Right cardiac atrium (tissue), 5 donors: ENCODE measurements around the gene MAP1LC3B. TPM values are rescaled to one million over a fixed set of nuclear protein-coding genes. Genes with fewer than 3 reads are reported as not detected.
"Not testable (repeated sequence)": the region's sequence is repeated elsewhere in the genome, so short reads cannot be mapped to it uniquely, and the experiment has no call there.

Source experiments
- ATAC-seq, 2 donors: fragments of 200-7000 bp; cut with Tn5 transposase; one replicate each; pipeline versions ENCODE4 v1.8.0 to v1.9.1; 2020; ENCODE audit warnings: moderate library complexity in 2 of 2, mild to moderate bottlenecking in 1 of 2
- DNase-seq, 3 donors: peaks; one replicate each; pipeline ENCODE4 v3.0.0-alpha.2; 2020
- H3K27ac ChIP-seq: one replicate; pipeline ENCODE4 v1.5.1; 2013; ENCODE audit warnings: mild to moderate bottlenecking, low read length, control low read depth, moderate library complexity
- H3K27me3 ChIP-seq: one replicate; pipeline ENCODE4 v1.6.1; 2013; ENCODE audit not compliant: control insufficient read depth, insufficient read depth
- H3K4me1 ChIP-seq: one replicate; pipeline ENCODE4 v1.6.1; 2013; ENCODE audit warnings: low read length; ENCODE audit not compliant: control insufficient read depth, insufficient read depth
- H3K4me3 ChIP-seq: one replicate; pipeline ENCODE4 v1.5.1; 2013; ENCODE audit warnings: low read length, control low read depth
- H3K9me3 ChIP-seq: one replicate; pipeline ENCODE4 v1.6.1; 2013; ENCODE audit warnings: low read length; ENCODE audit not compliant: control insufficient read depth
- WGBS: extraction: QIAGEN DNeasy Blood & Tissue Kit; methylation state at CpG from one replicate; pipeline ENCODE4 v1.1.7; 2013; 5-methylcytosine and 5-hydroxymethylcytosine counted together
- intact Hi-C, 4 donors: fragments of 100-400 bp; cut with DNase I; formaldehyde crosslinking; loops; one replicate each; pipeline versions ENCODE4 v1.11.0 to v1.14.0; 2022 to 2023
- polyA plus RNA-seq: library from polyadenylated mRNA; stranded (reverse); fragments of 200-250 nt; gene quantifications from one replicate; pipeline ENCODE4 v1.2.3, GENCODE V29; 2013
- total RNA-seq, 4 donors: library from RNA; stranded (reverse); fragmentation: NEBNext Ultra II Directional; extraction: Animal tissue kit (Norgen Biotek cat#: 25700); gene quantifications; one replicate each; pipeline ENCODE4 v1.2.1, GENCODE V29; 2021
- donor health status: healthy with polysubstance abuse.
- donor health status: DM: no; HTN: yes; CAD: no.
- donor health status: DM: no; HTN: no; CAD: no.
- donor health status: DM: no; HTN: yes; CAD: no; lungs with severe emphysema.
- donor health status: DM: yes; HTN: yes; CAD: no.

Gene MAP1LC3B
- total and polyA plus RNA-seq, 5 donors = 87.7 to 115 (median 108) TPM

DNA sequence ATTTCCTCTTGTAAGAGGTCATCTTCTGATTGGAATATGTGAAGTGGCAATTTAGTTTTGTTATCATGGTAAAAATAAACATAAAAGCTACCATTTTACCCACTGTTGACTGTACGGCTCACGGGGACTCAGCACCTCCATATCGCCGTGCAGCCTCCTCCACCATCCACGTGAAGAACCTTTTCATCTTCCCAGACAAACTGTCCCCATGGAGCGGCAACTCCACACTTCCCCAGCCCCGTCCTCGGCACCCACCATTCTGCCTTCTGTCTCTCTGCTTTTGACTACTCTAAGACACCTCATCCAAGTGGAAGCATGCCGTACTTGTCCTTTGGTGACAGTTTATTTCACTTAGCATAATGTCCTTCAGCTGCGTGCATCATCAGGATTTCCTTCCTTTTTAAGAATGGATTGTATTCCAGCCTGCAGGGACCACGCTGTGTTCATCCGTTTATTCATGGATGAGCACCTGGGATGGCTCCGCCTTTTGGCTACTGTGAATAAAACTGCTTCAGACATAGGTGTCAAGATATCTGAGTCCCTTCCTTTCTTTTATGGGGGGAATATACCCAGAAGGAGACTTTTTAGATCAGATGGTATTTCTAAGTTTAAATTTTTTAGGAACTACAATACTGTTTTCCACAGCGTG lies 22.9 kb upstream of the MAP1LC3B start:
- H3K27me3 ChIP-seq = no peaks in the 10 kb centered on the region
- DNase-seq = no peak
- no peaks in the 10 kb centered on the region for H3K9me3 ChIP-seq
- no peak for ATAC-seq
- intact Hi-C loops = loop anchor here in 1 of 4 donors (10.0 kb wide), 1 partner anchor 814 kb away; the partner anchor contains the start of gene MTHFSD
- no peak overlapping the region for H3K4me3 ChIP-seq
- H3K27ac ChIP-seq = no peak overlapping the region
- WGBS = 74% methylated on average over 14 of the region's 14 CpGs
- H3K4me1 ChIP-seq = peaks cover 7% of the 10 kb centered on the region

GRCh38 chr16:87369796-87370719 lies 22.1 kb upstream of the MAP1LC3B start:
- Histone ChIP-seq H3K4me3 (no peak overlapping the region), H3K4me1 (peaks cover 7% of the 10 kb centered on the region), H3K27ac (peak overlapping the region; percentile 55), H3K9me3 (no peaks in the 10 kb centered on the region), H3K27me3 (no peaks in the 10 kb centered on the region)
- peak; percentile 46 to 71 for ATAC-seq
- peak in 1 of 3 donors; percentile 62 for DNase-seq
- WGBS = 68% methylated on average over 16 of the region's 16 CpGs
- intact Hi-C loops = loop anchor here in 2 of 4 donors (10.0 kb wide), 2 partner anchors 45 to 815 kb away; partner anchors contain the start of gene MTHFSD (in 1 of the 2)

DNA sequence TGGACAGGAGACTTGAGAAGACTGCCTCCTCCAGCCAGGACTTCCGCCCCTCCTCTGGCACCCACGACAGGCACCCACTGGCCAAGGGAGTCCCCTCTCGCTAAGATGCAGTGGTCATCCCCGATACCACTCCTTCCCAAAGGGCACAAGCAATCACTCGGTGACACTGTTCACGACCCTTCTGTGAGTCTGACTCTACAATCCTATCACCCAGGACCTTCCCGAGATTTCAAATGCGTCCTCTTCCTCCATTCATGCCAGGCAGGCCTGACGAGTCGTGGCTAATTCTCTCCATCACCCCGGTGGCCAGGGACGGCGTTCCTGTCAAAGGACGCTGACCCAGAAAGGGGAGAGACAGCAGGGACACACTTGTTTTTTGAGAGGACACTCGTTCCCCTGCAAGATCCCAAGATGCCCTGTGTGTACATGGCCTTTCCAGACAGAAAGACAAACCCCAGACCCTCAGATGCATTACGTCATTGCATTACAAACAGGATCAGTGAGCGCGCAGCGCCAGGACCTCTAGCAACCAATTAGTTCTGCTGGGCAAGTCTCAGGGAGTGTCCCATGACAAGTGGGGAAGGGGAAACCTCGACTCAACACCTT lies 20.8 kb upstream of the MAP1LC3B start:
- Histone ChIP-seq H3K27me3 (no peaks in the 10 kb centered on the region), H3K4me1 (peaks cover 8% of the 10 kb centered on the region), H3K27ac (no peak overlapping the region), H3K4me3 (no peak overlapping the region), H3K9me3 (no peaks in the 10 kb centered on the region)
- WGBS = 68% methylated on average over 20 of the region's 20 CpGs
- no peak for ATAC-seq
- DNase-seq = no peak
- intact Hi-C loops = loop anchor here in 1 of 4 donors (10.0 kb wide), 1 partner anchor 47 kb away; no protein-coding TSS in a partner anchor

- WGBS = 92% methylated on average over 4 of the region's 4 CpGs
These were observed 19.8 kb upstream of the MAP1LC3B start for GRCh38 chr16:87372305-87372704.

DNA sequence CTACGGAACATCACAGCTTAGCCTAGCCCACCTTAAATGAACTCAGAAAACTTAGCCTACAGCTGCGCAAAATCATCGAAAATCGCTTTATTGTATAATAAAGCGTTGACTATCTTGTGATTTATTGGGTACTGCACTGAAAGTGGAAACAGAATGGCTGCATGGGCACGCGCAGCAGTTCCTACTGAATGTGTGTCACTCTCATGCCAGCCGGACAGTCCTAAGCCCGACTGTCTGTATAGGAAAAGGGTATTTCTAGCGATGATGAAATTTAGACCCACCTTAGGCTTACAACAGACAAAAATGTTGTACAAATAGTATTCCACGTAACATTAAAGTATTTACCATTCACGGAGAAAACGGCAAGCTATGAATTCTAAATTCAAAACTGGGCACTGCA lies 17.8 kb upstream of the MAP1LC3B start:
- no peak overlapping the region for H3K4me3 ChIP-seq
- H3K27ac ChIP-seq = peak overlapping the region; percentile 23
- intact Hi-C loops = loop anchor here in 1 of 4 donors (10.0 kb wide), 1 partner anchor 50 kb away; no protein-coding TSS in a partner anchor
- no peaks in the 10 kb centered on the region for H3K27me3 ChIP-seq
- DNase-seq = no peak
- ATAC-seq = no peak
- H3K9me3 ChIP-seq = no peaks in the 10 kb centered on the region
- 94% methylated on average over 13 of the region's 13 CpGs for WGBS
- peaks cover 12% of the 10 kb centered on the region for H3K4me1 ChIP-seq

More at GRCh38 chr16:87372305-87372704, 19.8 kb upstream of the MAP1LC3B start:
- peaks cover 9% of the 10 kb centered on the region for H3K4me1 ChIP-seq
- H3K27me3 ChIP-seq = no peaks in the 10 kb centered on the region
- H3K4me3 ChIP-seq = no peak overlapping the region
- no peak for ATAC-seq
- no peaks in the 10 kb centered on the region for H3K9me3 ChIP-seq
- DNase-seq = no peak
- intact Hi-C loops = loop anchor here in 1 of 4 donors (10.0 kb wide), 1 partner anchor 48 kb away; no protein-coding TSS in a partner anchor
- H3K27ac ChIP-seq = no peak overlapping the region

DNA sequence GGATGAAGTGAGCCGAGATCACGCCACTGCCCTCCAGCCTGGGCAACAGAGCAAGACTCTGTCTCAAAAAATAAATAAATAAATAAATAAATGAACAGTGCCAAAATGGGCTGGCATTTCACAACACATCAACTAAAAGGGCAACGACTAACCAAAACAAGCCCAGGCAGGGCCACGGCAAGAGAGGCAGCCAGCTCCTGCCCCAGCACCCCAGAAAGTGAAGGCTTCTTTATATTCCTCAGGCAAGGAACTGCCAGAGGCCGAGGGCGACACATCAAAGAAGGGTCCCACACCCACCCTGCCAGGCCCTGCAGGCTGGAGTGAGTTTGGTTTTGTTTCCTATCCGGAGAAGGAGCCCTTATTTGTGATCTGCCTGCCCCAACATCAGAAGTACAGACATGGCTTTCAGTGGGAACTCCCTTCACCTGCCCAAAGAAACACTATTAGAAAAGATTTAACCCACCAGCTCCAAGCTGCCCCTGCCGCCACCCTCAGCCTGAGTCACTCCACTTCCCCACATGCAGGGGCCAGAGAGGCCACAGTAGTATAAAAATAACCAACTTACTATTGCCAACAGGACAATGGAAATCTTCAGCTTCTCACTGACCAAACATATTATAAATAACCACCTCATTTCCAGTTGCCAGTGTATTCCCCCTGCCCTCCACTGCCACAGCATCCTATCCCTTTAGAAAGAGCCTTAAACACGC lies 16.6 kb upstream of the MAP1LC3B start:
- Histone ChIP-seq H3K9me3 (no peaks in the 10 kb centered on the region), H3K27me3 (no peaks in the 10 kb centered on the region), H3K4me1 (peaks cover 9% of the 10 kb centered on the region), H3K27ac (peak overlapping the region; percentile 81), H3K4me3 (no peak overlapping the region)
- ATAC-seq (peak; percentile 55 to 78), DNase-seq (no peak)
- 72% methylated on average over 9 of the region's 9 CpGs for WGBS
- intact Hi-C loops = loop anchor here in 1 of 4 donors (10.0 kb wide), 1 partner anchor 51 kb away; no protein-coding TSS in a partner anchor

- 89% methylated on average over 6 of the region's 6 CpGs for WGBS
- intact Hi-C loops = loop anchor here in 1 of 4 donors (10.0 kb wide), 1 partner anchor 52 kb away; no protein-coding TSS in a partner anchor
These were observed 15.5 kb upstream of the MAP1LC3B start for GRCh38 chr16:87376660-87377059.

DNA sequence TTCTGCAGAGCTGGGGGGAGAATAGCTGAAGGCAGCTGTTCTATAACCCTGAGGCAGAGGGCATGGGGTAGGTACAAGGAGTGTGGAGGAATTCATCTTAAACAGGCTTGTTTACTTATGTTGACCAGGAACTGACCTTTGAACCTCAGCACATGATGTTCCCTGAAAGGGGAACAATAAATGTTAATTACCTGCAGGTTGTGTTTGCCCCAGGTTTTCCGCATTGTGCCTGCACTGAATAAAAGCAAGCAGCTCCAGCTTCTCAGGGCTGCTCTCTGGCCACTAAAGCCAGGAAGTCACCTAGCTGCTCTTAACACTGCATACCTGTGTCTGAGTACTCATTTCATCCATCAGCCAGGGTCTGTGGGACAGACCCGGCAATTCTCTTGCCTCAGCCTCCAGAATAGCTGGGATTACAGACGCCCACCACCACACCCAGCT lies 12.8 kb upstream of the MAP1LC3B start:
- not testable (repeated sequence) for H3K9me3 ChIP-seq, H3K4me3 ChIP-seq, ATAC-seq, H3K27ac ChIP-seq, DNase-seq, H3K27me3 ChIP-seq
- WGBS = 90% methylated on average over 3 of the region's 3 CpGs
- intact Hi-C loops = loop anchor here in 1 of 4 donors (10.0 kb wide), 1 partner anchor 55 kb away; no protein-coding TSS in a partner anchor
- peaks cover 16% of the 10 kb centered on the region for H3K4me1 ChIP-seq

More at GRCh38 chr16:87376660-87377059, 15.5 kb upstream of the MAP1LC3B start:
- ATAC-seq = no peak
- no peaks in the 10 kb centered on the region for H3K9me3 ChIP-seq
- H3K4me3 ChIP-seq = no peak overlapping the region
- peaks cover 16% of the 10 kb centered on the region for H3K4me1 ChIP-seq
- H3K27me3 ChIP-seq = no peaks in the 10 kb centered on the region
- no peak for DNase-seq
- peak overlapping the region; percentile 15 for H3K27ac ChIP-seq

GRCh38 chr16:87380403-87380802 lies 11.7 kb upstream of the MAP1LC3B start:
- ATAC-seq (no peak), DNase-seq (no peak)
- Histone ChIP-seq H3K9me3 (no peaks in the 10 kb centered on the region), H3K4me3 (no peak overlapping the region), H3K27me3 (no peaks in the 10 kb centered on the region), H3K4me1 (peaks cover 16% of the 10 kb centered on the region), H3K27ac (peak overlapping the region; percentile 51)
- WGBS = 81% methylated on average over 10 of the region's 10 CpGs
- intact Hi-C loops = loop anchor here in 3 of 4 donors (5.0 kb wide), 2 partner anchors 53 to 58 kb away; no protein-coding TSS in a partner anchor

- Histone ChIP-seq H3K27ac (peak overlapping the region; percentile 47), H3K9me3 (no peaks in the 10 kb centered on the region), H3K4me1 (peaks cover 16% of the 10 kb centered on the region), H3K27me3 (no peaks in the 10 kb centered on the region), H3K4me3 (peak overlapping the region; percentile 73)
- intact Hi-C loops = loop anchor here in 3 of 4 donors (5.0 kb wide), 2 partner anchors 54 to 59 kb away; no protein-coding TSS in a partner anchor
- ATAC-seq (no peak), DNase-seq (no peak)
- 48% methylated on average over 4 of the region's 4 CpGs for WGBS
These were observed 11.3 kb upstream of the MAP1LC3B start for GRCh38 chr16:87380881-87381280.
